Panc1 (cell line): ENCODE data around the gene RAI1. TPM values are rescaled to one million over a fixed set of nuclear protein-coding genes. Genes with fewer than 3 reads are reported as not detected.

Source experiments
- ATAC-seq: fragments of 200-7000 bp; cut with Tn5 transposase; 2 replicates; pipeline ENCODE4 v1.9.1; 2020; ENCODE audit warnings: mild to moderate bottlenecking, moderate library complexity
- BruUV-seq: library from RNA; stranded (reverse); fragments of 400-500 nt; replicated peaks from 2 replicates; lab custom pipeline; 2021; lab: Mats Ljungman, UMichigan
- CTCF ChIA-PET: fragments of 300-600 bp; sonication (Branson Sonifier 250); formaldehyde crosslinking; loops from one replicate; lab custom pipeline; 2022; ENCODE audit warnings: antibody characterized with exemption; lab: Charles Lee
- POLR2A ChIA-PET: fragments of 300-600 bp; sonication (Branson Sonifier 250); formaldehyde crosslinking; loops from one replicate; lab custom pipeline; 2022; ENCODE audit warnings: antibody characterized with exemption; lab: Charles Lee
- DNase-seq: peaks from one replicate; pipeline ENCODE4 v3.0.0-alpha.2; 2010; ENCODE audit warnings: low read depth, low spot score
- H3K27ac ChIP-seq: 2 replicates; pipeline ENCODE4 v1.5.1; 2011; ENCODE audit warnings: mild to moderate bottlenecking, low read length, inconsistent platforms
- H3K27me3 ChIP-seq: fragments of 200-500 bp; sonication (Bioruptor generic); 2 replicates; pipeline ENCODE4 v1.6.0; 2014; ENCODE audit warnings: low read length, inconsistent platforms; ENCODE audit not compliant: control insufficient read depth, insufficient read depth
- H3K36me3 ChIP-seq: fragments of 200-500 bp; sonication (Bioruptor generic); 2 replicates; pipeline ENCODE4 v1.5.1; 2014; ENCODE audit warnings: inconsistent platforms, mild to moderate bottlenecking, low read length, moderate library complexity; ENCODE audit not compliant: control insufficient read depth, insufficient read depth
- H3K4me1 ChIP-seq: 2 replicates; pipeline ENCODE4 v1.5.1; 2011; ENCODE audit warnings: inconsistent platforms, mild to moderate bottlenecking, low read length, moderate library complexity; ENCODE audit not compliant: control insufficient read depth, insufficient read depth
- H3K4me3 ChIP-seq, 2 experiments: 2 replicates each; pipeline ENCODE4 v1.5.1; 2011 to 2012; ENCODE audit warnings: low read depth in 2 of 2, low read length in 2 of 2, mild to moderate bottlenecking in 2 of 2, inconsistent platforms in 1 of 2, moderate library complexity in 1 of 2
- H3K9me3 ChIP-seq: fragments of 200-500 bp; sonication (Bioruptor generic); 2 replicates; pipeline ENCODE4 v1.5.1; 2014; ENCODE audit warnings: low read depth, mild to moderate bottlenecking, inconsistent platforms, low read length, moderate library complexity; ENCODE audit not compliant: control insufficient read depth, insufficient read depth
- CTCF ChIP-seq: fragments of 450-650 bp; IDR thresholded peaks from 2 replicates; pipeline ENCODE4 v1.5.1; 2017; ENCODE audit warnings: mild to moderate bottlenecking
- POLR2AphosphoS5 ChIP-seq: IDR thresholded peaks from 2 replicates; pipeline ENCODE4 v1.6.1; 2012; ENCODE audit warnings: mild to moderate bottlenecking, low read depth, low read length, moderate library complexity
- REST ChIP-seq, 2 experiments: IDR thresholded peaks; 2 replicates each; pipeline ENCODE4 v1.6.1; 2011 to 2012; ENCODE audit warnings: low read depth in 2 of 2, control low read depth in 1 of 2, low read length in 1 of 2, mild to moderate bottlenecking in 1 of 2, moderate library complexity in 1 of 2; ENCODE audit not compliant: insufficient read depth in 1 of 2
- SIN3A ChIP-seq: IDR thresholded peaks from 2 replicates; pipeline ENCODE4 v1.6.1; 2012; ENCODE audit warnings: low read depth, mild to moderate bottlenecking, low read length, moderate library complexity, borderline replicate concordance; ENCODE audit not compliant: insufficient read depth
- TCF7L2 ChIP-seq: IDR thresholded peaks from 2 replicates; pipeline ENCODE4 v1.6.1; 2011; ENCODE audit warnings: mild to moderate bottlenecking, low read depth, low read length, inconsistent platforms
- in situ Hi-C: cut with HindIII; loops from 2 replicates; pipeline ENCODE4 v1.10.0; 2016; ENCODE audit warnings: low sequenced_read_pairs, low pct_unique_long_range_greater_than_20kb
- intact Hi-C: fragments of 100-400 bp; cut with micrococcal nuclease; formaldehyde crosslinking; loops from one replicate; pipeline ENCODE4 v1.10.0; 2022; ENCODE audit not compliant: unreplicated experiment
- total RNA-seq: library from RNA; stranded (reverse); gene quantifications from one replicate; pipeline ENCODE4 v1.2.1, GENCODE V29; 2021; ENCODE audit not compliant: unreplicated experiment

RAI1 gene
- total RNA-seq, 1 experiment from 2014 or later = 51.0 TPM

- TF ChIP-seq TCF7L2 (no peak), SIN3A (no peak), POLR2AphosphoS5 (no peak), REST (IDR thresholded peaks at IDR 0.05; ENCODE audit: insufficient read depth in 1 of 2, low read depth in 2 of 2, low read length in 1 of 2) (no peak), CTCF (no peak)
- ATAC-seq = no peak
- no peak for DNase-seq
- no peak overlapping the region for H3K4me3 ChIP-seq
- BruUV-seq = no TSS peak
- CTCF ChIA-PET = no interaction called here
- in situ Hi-C loops = no loop called here
- H3K36me3 ChIP-seq = no peaks in the 10 kb centered on the region
- no peaks in the 10 kb centered on the region for H3K4me1 ChIP-seq
- POLR2A ChIA-PET = no interaction called here
- H3K27ac ChIP-seq = no peak overlapping the region
- intact Hi-C loops = no loop called here
- no peaks in the 10 kb centered on the region for H3K27me3 ChIP-seq
- no peaks in the 10 kb centered on the region; the same call in 1 of the 2 replicates for H3K9me3 ChIP-seq
Observed at GRCh38 chr17:17650959-17651358, 30.3 kb upstream of the RAI1 start.

- Histone ChIP-seq H3K27ac (no peak overlapping the region), H3K4me1 (no peaks in the 10 kb centered on the region), H3K36me3 (no peaks in the 10 kb centered on the region), H3K27me3 (no peaks in the 10 kb centered on the region), H3K4me3 (no peak overlapping the region), H3K9me3 (peaks cover 7% of the 10 kb centered on the region; the same call in 1 of the 2 replicates)
- in situ Hi-C loops = no loop called here
- no peak for DNase-seq
- intact Hi-C loops = no loop called here
- ChIA-PET POLR2A (no interaction called here), CTCF (no interaction called here)
- ATAC-seq = no peak
- no TSS peak for BruUV-seq
- TF ChIP-seq POLR2AphosphoS5 (no peak), CTCF (no peak)
Observed at GRCh38 chr17:17653343-17653742, 27.9 kb upstream of the RAI1 start.
